ENCODE results near the gene BLACAT1.

GRCh38 chr1:205438213-205439158 lies 17.4 kb downstream of the BLACAT1 start:
- peak; percentile 40 to 51 (median 48) for TF ChIP-seq CTCF (IDR thresholded peaks at IDR 0.05; ENCODE audit: control extremely low read depth in 1 of 3, insufficient read depth in 1 of 3, low read depth in 1 of 3, low read length in 3 of 3)
- TF ChIP-seq YY1 (IDR thresholded peaks at IDR 0.05; ENCODE audit: low read depth, low read length), result 0 out of 2 replicates have a peak, but pooled peaks have one; percentile 15
- no peak for TF ChIP-seq POLR2A (IDR thresholded peaks at IDR 0.05; ENCODE audit: control extremely low read depth in 1 of 2, low read depth in 2 of 2, low read length in 2 of 2)
- TF ChIP-seq SIN3A (conservative IDR thresholded peaks at IDR 0.05 in 1 of 2, IDR thresholded peaks at IDR 0.05 in 1 of 2; ENCODE audit: low read depth in 1 of 2, low read length in 2 of 2), result no peak
- no peak for TF ChIP-seq MAFK (IDR thresholded peaks at IDR 0.05; ENCODE audit: low read depth, low read length)
- TF ChIP-seq RAD21 (IDR thresholded peaks at IDR 0.05 in 1 of 2, conservative IDR thresholded peaks at IDR 0.05 in 1 of 2; ENCODE audit: low read depth in 2 of 2, low read length in 2 of 2), result peak; percentile 19 to 48
- no peak for TF ChIP-seq SP1 (IDR thresholded peaks at IDR 0.05; ENCODE audit: low read depth, low read length)
- TF ChIP-seq RBBP5 (IDR thresholded peaks at IDR 0.05; ENCODE audit: borderline replicate concordance, low read depth, low read length), result no peak
- no peak for TF ChIP-seq MAX (IDR thresholded peaks at IDR 0.05)
